ENCODE results near the gene ZNF497.

GRCh38 chr19:58392945-58393724 is 30.6 kb upstream of the ZNF497 start:
- TF ChIP-seq CTCF (IDR thresholded peaks at IDR 0.05) (no peak), EZH2 (IDR thresholded peaks at IDR 0.05; ENCODE audit: borderline replicate concordance, insufficient read depth, low read depth, low read length, poor library complexity, severe bottlenecking) (no peak)

Measured in B cell (primary cell).